Pulmonary artery endothelial cell (primary cell): ENCODE data around the gene TSPAN2. TPM values are rescaled to one million over a fixed set of nuclear protein-coding genes. Genes with fewer than 3 reads are reported as not detected.

Source experiments
- DNase-seq: peaks from one replicate; pipeline ENCODE4 v3.0.0-alpha.2; 2011; ENCODE audit warnings: low read depth, low spot score
- total RNA-seq: library from RNA; depleted of rRNA; stranded (reverse); fragments of >200 nt; gene quantifications from 2 replicates; pipeline ENCODE4 v1.2.3, GENCODE V29; 2014

The TSPAN2 gene
- total RNA-seq, 1 donor from 2014 or later, result 0.86 TPM

- DNase-seq, result no peak
Measured at GRCh38 chr1:115076384-115076915, 12.9 kb downstream of the TSPAN2 start.

- no peak for DNase-seq
Measured at GRCh38 chr1:115074839-115075534, 14.3 kb downstream of the TSPAN2 start.

DNA sequence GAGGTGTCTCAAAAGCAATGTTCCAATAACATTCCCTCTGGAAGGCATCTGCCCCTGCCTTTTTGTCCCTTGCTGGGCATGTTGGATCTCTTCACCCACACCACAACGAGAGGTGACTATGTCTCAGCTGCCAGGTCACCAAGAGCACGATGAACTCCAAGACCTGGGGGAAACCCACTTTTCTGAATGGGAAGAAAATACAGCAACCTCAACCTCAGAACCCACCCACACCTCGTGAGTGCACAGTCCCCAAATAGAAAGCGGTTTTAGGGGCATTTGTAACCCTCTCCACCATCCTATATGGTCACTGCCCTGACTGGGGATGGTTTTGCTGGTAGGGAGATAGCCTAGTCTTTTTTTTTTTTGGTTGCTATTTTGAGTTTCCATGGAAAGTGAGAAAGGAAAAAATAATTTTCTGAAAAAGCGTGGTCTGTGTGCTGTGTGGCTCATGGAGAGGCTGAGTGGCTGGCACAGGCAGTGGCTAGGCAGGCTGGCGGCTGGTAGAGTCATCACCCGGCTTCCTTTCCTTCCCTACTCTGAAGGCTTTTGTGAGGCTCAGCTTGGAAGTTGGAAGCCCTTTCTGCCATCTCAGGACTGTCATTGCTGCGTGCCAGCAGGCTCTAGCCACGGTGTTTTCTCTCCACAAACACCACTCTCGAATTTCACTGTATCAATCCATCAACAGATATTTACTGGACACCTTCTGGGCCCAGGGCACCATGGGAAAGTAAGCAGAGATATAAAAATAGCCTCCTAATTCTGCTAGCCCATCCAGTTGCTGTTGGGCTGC lies 15.8 kb downstream of the TSPAN2 start:
- no peak for DNase-seq

DNA sequence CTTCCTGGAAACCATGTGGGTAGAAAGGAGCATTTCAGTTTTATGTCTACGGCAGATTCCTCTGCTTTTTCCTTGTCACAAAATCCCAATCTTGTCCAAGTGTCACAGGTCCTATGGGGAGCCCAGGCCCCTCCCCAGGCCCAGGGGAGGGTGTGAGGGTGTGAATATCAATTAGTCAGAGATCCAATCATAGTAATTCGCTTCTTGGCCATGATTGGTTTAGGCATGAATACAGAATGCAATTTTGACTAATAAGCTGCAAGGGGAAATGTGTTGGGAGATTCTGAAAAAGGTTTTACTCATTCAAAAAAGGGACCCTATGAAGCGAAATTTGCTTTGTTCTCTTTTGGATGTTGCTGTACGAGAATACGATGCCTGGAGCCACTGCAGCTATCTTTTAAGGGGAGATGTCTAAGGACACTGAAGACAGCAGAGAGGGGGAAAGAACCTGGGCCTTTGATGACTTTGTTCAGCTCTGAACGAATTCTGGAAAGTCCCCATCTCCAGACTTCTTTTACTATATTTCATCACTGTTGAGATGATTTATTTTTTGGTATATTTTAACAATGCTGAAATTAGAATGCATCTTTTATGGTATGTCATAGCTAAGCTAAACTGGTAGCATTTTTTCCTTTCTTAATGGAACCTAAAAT lies 18.2 kb downstream of the TSPAN2 start:
- DNase-seq, result no peak

DNA sequence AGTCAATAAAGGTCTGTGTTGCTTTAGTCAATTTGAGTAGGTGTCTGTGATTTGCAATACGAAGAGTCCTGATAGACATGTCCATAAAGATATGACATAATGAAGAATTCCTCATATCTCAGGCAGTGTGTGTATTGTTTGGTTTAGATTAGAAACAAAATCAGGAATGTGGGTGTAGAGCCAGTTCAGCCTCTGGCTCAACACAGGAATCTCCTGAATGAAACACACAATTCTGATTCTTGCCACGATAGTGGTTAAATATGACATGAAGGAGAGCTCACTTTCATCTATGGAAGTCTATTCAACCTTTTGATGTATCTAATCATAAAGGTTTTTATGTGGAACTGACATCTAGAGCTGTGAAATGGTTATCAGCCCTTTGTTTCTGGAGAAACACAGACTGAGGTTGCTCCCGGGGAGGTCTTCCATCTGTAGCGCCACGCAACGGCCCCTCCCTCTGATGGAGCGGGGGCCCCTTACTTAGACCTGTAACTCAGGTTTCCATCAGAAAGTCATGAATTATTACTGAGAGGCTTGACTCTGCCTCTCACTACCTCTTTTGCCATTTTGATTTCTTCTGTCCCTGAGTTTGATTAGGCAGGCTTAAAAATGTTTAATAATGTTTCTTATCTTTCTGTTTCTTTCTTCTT lies 19.5 kb downstream of the TSPAN2 start:
- no peak for DNase-seq

DNA sequence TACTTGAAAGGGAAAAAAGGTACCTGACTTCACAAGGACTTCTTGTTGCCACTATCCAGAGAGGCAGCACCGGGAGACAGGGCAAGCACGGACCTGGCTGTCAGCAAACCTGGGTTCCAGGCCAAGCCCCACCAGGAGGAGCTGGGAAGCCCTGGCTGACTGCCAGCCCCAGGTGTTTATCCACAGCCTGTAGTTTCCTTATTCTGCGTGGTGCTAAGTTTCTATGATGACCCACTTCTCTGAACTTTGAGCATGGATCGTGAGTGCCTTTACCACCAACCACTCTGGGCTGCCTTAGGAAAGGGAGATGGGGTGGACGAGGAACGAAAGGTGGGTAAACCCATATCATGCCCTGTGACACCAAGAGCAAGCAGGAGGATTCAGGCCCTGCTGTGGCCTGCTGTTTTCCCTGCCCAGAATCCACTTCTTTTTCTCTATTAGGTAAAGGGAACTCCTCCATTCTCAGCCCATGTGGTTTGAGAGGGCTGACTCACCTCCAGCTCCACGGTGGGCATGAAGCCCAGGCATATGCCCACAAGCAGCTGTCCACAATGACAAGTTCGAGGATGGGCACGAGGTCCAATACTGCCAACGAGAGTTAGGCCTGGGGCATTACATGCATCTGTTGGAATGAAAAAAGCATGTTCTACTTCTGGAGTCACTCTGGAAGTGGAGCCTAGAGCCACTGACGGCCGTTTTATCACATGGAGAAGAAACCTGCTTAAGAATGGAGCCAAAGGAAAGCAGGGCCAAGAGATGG lies 20.3 kb downstream of the TSPAN2 start:
- DNase-seq, result no peak

GRCh38 chr1:115067161-115067859 lies 22.0 kb downstream of the TSPAN2 start:
- no peak for DNase-seq

GRCh38 chr1:115065021-115065420 lies 24.3 kb downstream of the TSPAN2 start:
- no peak for DNase-seq

DNA sequence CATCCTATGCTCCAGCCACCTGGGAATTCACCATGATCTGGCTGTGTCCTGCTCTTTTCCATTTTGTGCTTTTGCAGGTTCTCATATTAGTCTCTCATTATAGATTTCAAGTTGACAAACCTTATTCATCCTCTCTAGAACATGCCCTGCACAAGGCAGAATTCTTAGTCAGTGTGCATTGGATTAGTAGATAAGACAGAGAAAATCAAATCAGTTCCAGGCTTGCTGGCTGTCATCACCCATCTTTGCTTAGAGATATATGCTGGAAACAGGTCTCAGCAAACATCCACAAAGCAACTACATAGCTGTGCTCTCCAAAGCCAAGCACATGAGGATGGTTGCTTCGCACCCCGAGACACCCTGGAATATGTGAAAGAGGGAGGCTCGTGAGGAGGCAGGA lies 24.8 kb downstream of the TSPAN2 start:
- DNase-seq, result no peak

- no peak for DNase-seq
Measured at GRCh38 chr1:115063228-115063901, 25.9 kb downstream of the TSPAN2 start.

DNA sequence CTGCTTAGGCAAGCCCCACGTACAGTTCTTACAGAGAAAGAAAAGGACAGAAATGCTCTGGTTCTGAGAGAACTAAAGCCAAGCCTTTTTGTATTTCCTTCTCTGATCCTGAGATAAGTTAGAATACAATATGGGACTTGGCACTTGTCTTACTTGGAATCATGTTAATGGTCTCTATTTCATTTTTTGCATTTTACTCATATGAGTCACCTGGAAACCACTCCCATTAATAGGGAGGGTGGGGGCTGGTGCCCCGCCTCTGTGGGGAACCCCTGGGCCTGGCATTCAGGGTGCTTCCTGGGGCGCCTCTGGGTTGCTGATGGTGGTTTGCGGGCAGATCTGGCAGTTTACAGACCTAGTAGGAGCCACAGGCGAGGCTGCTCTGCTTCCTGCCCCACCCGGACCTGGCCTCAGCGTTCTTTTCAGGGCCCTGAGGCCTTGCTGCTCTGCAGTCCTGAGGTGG lies 26.7 kb downstream of the TSPAN2 start:
- no peak for DNase-seq

- DNase-seq, result no peak
Measured at GRCh38 chr1:115060501-115060900, 28.8 kb downstream of the TSPAN2 start.

DNA sequence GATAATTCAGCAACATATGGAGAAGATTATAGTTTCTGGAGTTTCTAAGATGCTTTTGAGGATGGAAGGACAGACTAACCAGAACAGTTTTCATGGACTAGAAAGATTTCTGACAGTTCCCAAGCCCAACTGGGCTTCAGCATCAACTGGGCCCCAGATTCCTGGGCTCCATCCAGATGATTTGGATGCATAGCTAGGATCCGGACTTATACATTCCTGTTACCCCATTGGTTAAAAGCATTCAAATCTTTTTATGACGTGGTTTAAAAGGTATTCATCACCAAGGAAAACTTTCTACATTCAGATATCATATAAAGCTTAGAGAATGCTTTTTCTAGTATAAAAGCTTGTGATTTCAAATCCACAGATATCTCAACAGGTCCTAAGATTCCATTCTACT lies 30.0 kb downstream of the TSPAN2 start:
- DNase-seq, result no peak

GRCh38 chr1:115057661-115058254 lies 31.5 kb downstream of the TSPAN2 start:
- DNase-seq, result no peak

DNA sequence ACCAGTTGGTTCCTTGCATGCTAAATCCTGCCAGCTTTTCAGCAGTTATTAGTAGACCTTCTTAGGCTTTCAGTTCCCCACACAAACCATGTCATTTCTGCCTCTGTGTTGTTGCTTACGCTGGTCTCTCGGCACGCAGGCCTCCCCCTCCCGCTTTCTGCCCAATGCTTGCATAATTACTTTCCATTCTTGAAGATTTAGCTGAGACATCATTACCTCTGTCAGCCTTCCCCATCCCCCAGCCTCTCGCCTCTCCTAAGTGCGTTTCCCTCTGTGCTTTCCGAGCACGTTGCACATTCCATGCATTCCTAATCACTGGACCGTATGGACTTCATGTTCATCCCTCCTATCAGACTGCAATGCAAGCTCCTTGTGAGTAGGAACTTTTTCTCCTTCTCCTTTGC lies 32.9 kb downstream of the TSPAN2 start:
- no peak for DNase-seq

GRCh38 chr1:115052454-115053083 lies 36.7 kb downstream of the TSPAN2 start:
- peak; percentile 7 for DNase-seq

DNA sequence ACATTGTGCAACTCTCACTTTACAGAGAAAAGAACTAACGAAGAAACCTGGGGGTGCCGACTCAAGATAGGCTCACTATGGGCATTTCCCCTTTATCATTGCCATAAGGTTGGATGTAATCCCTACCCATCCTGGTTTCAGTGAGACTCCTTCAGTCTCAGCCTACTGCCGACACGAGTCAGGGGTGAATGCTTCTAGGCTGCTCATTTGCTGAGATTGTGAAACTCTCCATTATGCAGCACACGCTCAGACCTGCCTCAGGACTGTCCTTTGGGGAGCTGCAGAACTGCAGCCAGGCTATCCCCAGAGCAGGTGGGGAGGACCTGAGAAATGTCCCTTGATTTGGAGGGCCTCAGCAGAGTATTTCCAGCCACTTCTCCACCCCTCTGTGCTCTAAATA lies 37.5 kb downstream of the TSPAN2 start:
- no peak for DNase-seq

GRCh38 chr1:115046751-115047150 lies 42.6 kb downstream of the TSPAN2 start:
- DNase-seq, result no peak

GRCh38 chr1:115041654-115042053 lies 47.6 kb downstream of the TSPAN2 start:
- no peak for DNase-seq
